HepG2 (cell line): ENCODE measurements around the gene ZNF90. TPM values are rescaled to one million over a fixed set of nuclear protein-coding genes. Genes with fewer than 3 reads are reported as not detected.

Experiments used
- AGO2 ChIP-seq: fragments of 200-400 bp; formaldehyde crosslinking; optimal IDR thresholded peaks from 2 replicates; pipeline ENCODE3; 2017; ENCODE audit warnings: mild to moderate bottlenecking, low read depth, low read length, moderate library complexity
- CEBPB ChIP-seq: IDR thresholded peaks from 2 replicates; pipeline ENCODE4 v1.6.1; 2011; ENCODE audit warnings: low read depth, low read length, improper control_type of control experiment, borderline replicate concordance
- ELF1 ChIP-seq: sonication (generic); formaldehyde crosslinking; IDR thresholded peaks from 2 replicates; pipeline ENCODE4 v1.4.0; 2020; ENCODE audit warnings: missing genetic modification reagents
- FOXA1 ChIP-seq, 2 experiments: fragments of 450-650 bp in 1 of 2; sonication (generic) in 1 of 2; formaldehyde crosslinking in 1 of 2; IDR thresholded peaks; 2 replicates each; pipeline versions ENCODE4 v1.4.0 to v1.6.1; 2016 to 2020; ENCODE audit warnings: missing genetic modification reagents in 1 of 2
- GABPB1 ChIP-seq: IDR thresholded peaks from 2 replicates; pipeline ENCODE4 v1.6.1; 2016; ENCODE audit warnings: mild to moderate bottlenecking, missing genetic modification reagents, moderate library complexity, missing compliant biosample characterization
- GRHL1 ChIP-seq: sonication (generic); formaldehyde crosslinking; conservative IDR thresholded peaks from 2 replicates; pipeline ENCODE4 v1.8.0; 2022; ENCODE audit warnings: missing genetic modification reagents
- KAT7 ChIP-seq: IDR thresholded peaks from 2 replicates; pipeline ENCODE4 v1.6.1; 2018; ENCODE audit warnings: borderline replicate concordance, missing compliant biosample characterization
- MXD3 ChIP-seq: IDR thresholded peaks from 2 replicates; pipeline ENCODE4 v1.6.1; 2016; ENCODE audit warnings: mild to moderate bottlenecking, missing biosample characterization, missing genetic modification reagents
- NFYB ChIP-seq: sonication (generic); formaldehyde crosslinking; IDR thresholded peaks from 2 replicates; pipeline ENCODE4 v1.4.0; 2020; ENCODE audit warnings: missing genetic modification reagents
- NFYC ChIP-seq: IDR thresholded peaks from 2 replicates; pipeline ENCODE4 v1.6.1; 2016; ENCODE audit warnings: missing genetic modification reagents, missing compliant biosample characterization
- NONO ChIP-seq, 2 experiments: fragments of 450-650 bp in 1 of 2; sonication (generic) in 1 of 2; formaldehyde crosslinking in 1 of 2; IDR thresholded peaks in 1 of 2; conservative IDR thresholded peaks in 1 of 2; 2 replicates each; pipeline versions ENCODE4 v1.6.1 to v1.8.0; 2017 to 2022; ENCODE audit warnings: mild to moderate bottlenecking in 1 of 2, missing genetic modification reagents in 1 of 2, moderate library complexity in 1 of 2
- POLR2AphosphoS5 ChIP-seq: IDR thresholded peaks from 2 replicates; pipeline ENCODE4 v1.6.1; 2012; ENCODE audit warnings: low read depth, low read length
- PPARG ChIP-seq: conservative IDR thresholded peaks from 2 replicates; pipeline ENCODE4 v1.6.1; 2016; ENCODE audit warnings: missing biosample characterization, missing genetic modification reagents
- RBAK ChIP-seq: sonication (generic); formaldehyde crosslinking; IDR thresholded peaks from 2 replicates; pipeline ENCODE4 v1.5.1; 2020; ENCODE audit warnings: mild to moderate bottlenecking, missing genetic modification reagents
- SIN3B ChIP-seq: fragments of 150-350 bp; IDR thresholded peaks from 2 replicates; pipeline ENCODE4 v1.6.1; 2014; ENCODE audit warnings: low read length
- SIX4 ChIP-seq: sonication (generic); formaldehyde crosslinking; IDR thresholded peaks from 2 replicates; pipeline ENCODE4 v1.4.0; 2020; ENCODE audit warnings: missing genetic modification reagents
- SP1 ChIP-seq, 2 experiments: fragments of 450-650 bp in 1 of 2; sonication (generic) in 1 of 2; formaldehyde crosslinking in 1 of 2; IDR thresholded peaks; 2 replicates each; pipeline versions ENCODE4 v1.4.0 to v1.6.1; 2016 to 2020; ENCODE audit warnings: missing genetic modification reagents in 1 of 2
- SP2 ChIP-seq: sonication (generic); formaldehyde crosslinking; IDR thresholded peaks from 2 replicates; pipeline ENCODE4 v1.5.1; 2020; ENCODE audit warnings: mild to moderate bottlenecking, missing genetic modification reagents
- STAG1 ChIP-seq: sonication (generic); formaldehyde crosslinking; IDR thresholded peaks from 2 replicates; pipeline ENCODE4 v1.4.0; 2020; ENCODE audit warnings: missing genetic modification reagents
- TRIM22 ChIP-seq: fragments of 450-650 bp; IDR thresholded peaks from 2 replicates; pipeline ENCODE4 v1.6.1; 2017
- ZBTB25 ChIP-seq: IDR thresholded peaks from 2 replicates; pipeline ENCODE4 v1.6.1; 2018; ENCODE audit warnings: missing genetic modification reagents
- ZBTB7B ChIP-seq: sonication (generic); formaldehyde crosslinking; IDR thresholded peaks from 2 replicates; pipeline ENCODE4 v1.4.0; 2020; ENCODE audit warnings: missing genetic modification reagents
- ZFX ChIP-seq: sonication (generic); formaldehyde crosslinking; IDR thresholded peaks from 2 replicates; pipeline ENCODE4 v1.4.0; 2020; ENCODE audit warnings: mild to moderate bottlenecking, low read depth, missing genetic modification reagents, moderate library complexity
- ZMYM4 ChIP-seq: sonication (generic); formaldehyde crosslinking; IDR thresholded peaks from 2 replicates; pipeline ENCODE4 v1.8.1; 2023; ENCODE audit warnings: mild to moderate bottlenecking, missing genetic modification reagents
- ZNF333 ChIP-seq: sonication (generic); formaldehyde crosslinking; IDR thresholded peaks from 2 replicates; pipeline ENCODE4 v1.4.0; 2020; ENCODE audit warnings: mild to moderate bottlenecking, missing genetic modification reagents, borderline replicate concordance
- ZNF446 ChIP-seq: sonication (generic); formaldehyde crosslinking; IDR thresholded peaks from 2 replicates; pipeline ENCODE4 v1.5.0; 2020; ENCODE audit warnings: mild to moderate bottlenecking, missing genetic modification reagents
- polyA plus RNA-seq, 8 experiments: library from polyadenylated mRNA; depleted of rRNA in 3 of 8; stranded (reverse) in 7 of 8; unstranded in 1 of 8; fragments of >200 nt; fragmentation: Illumina TruSeq in 4 of 8; extraction: Trizol in 4 of 8; gene quantifications; 2 replicates each; pipeline versions ENCODE4 v1.2.1 to v1.2.3, GENCODE V29; 2011 to 2016; ENCODE audit warnings: low read depth in 4 of 8, missing spikeins in 1 of 8, mixed read lengths in 1 of 8; ENCODE audit not compliant: insufficient read depth in 1 of 8
- total RNA-seq, 5 experiments: library from RNA; depleted of rRNA; stranded (reverse); fragments of >200 nt; fragmentation: Illumina TruSeq; extraction: Trizol; gene quantifications; 2 replicates each; pipeline ENCODE4 v1.2.3, GENCODE V29; 2016; ENCODE audit warnings: low read depth in 1 of 5

ZNF90 gene
- total and polyA plus RNA-seq, 2 of the 13 experiments (the other 11 are each of a cell fraction or from before 2014, with no cell fraction given) = 2.1 to 3.8 TPM

- TF ChIP-seq MXD3 = no peak
- TF ChIP-seq ELF1 (CRISPR knock-in tag) = peak; percentile 75
- TF ChIP-seq ZBTB25 (CRISPR knock-in tag) = no peak
- peak; percentile 52; the same call in 1 of the 2 replicates for TF ChIP-seq POLR2AphosphoS5
- TF ChIP-seq RBAK = no peak
- TF ChIP-seq GABPB1 = 0 out of 2 replicates have a peak, but pooled peaks have one; percentile 19
- no peak for TF ChIP-seq PPARG (CRISPR knock-in tag)
- no peak for TF ChIP-seq GRHL1 (CRISPR knock-in tag)
- peak; percentile 26; the same call in 1 of the 2 replicates for TF ChIP-seq CEBPB
- no peak for TF ChIP-seq ZNF446 (CRISPR knock-in tag)
- TF ChIP-seq ZNF333 (CRISPR knock-in tag) = no peak
- peak; percentile 64; the same call in 1 of the 2 replicates for TF ChIP-seq SP2 (CRISPR knock-in tag)
- peak; percentile 85 for TF ChIP-seq NFYB
- no peak for TF ChIP-seq SP1 (IDR thresholded peaks at IDR 0.05)
- TF ChIP-seq SP1 (CRISPR knock-in tag; IDR thresholded peaks at IDR 0.05) = peak; percentile 52; the same call in 1 of the 2 replicates
- TF ChIP-seq KAT7 = no peak
- TF ChIP-seq SIN3B = peak; percentile 45; the same call in 1 of the 2 replicates
- TF ChIP-seq AGO2 = no peak
- no peak for TF ChIP-seq ZBTB7B (CRISPR knock-in tag)
- TF ChIP-seq ZMYM4 (CRISPR knock-in tag) = 0 out of 2 replicates have a peak, but pooled peaks have one; percentile 18
- peak; percentile 79 for TF ChIP-seq NFYC
- no peak for TF ChIP-seq FOXA1 (IDR thresholded peaks at IDR 0.05)
- TF ChIP-seq FOXA1 (CRISPR knock-in tag; IDR thresholded peaks at IDR 0.05) = no peak
- no peak for TF ChIP-seq STAG1 (CRISPR knock-in tag)
- TF ChIP-seq TRIM22 = no peak
- no peak for TF ChIP-seq NONO (IDR thresholded peaks at IDR 0.05)
- no peak for TF ChIP-seq NONO (CRISPR knock-in tag; conservative IDR thresholded peaks at IDR 0.05)
- no peak for TF ChIP-seq SIX4
- TF ChIP-seq ZFX (CRISPR knock-in tag) = peak; percentile 73
Observed at GRCh38 chr19:20167020-20167644, 89.3 kb downstream of the ZNF90 start, which contains the start of gene ZNF486 (continued).
